Activated CD8-positive, alpha-beta memory T cell treated with anti-CD3 and anti-CD28 coated beads, Interleukin-2, amount 50 U/mL, for 1 hour (primary cell): ENCODE data around the gene YAP1.

ENCODE experiments used
- DNase-seq: peaks from one replicate; pipeline ENCODE4 v3.0.0-alpha.2; 2020; ENCODE audit errors: extremely low read depth

Gene YAP1

DNA sequence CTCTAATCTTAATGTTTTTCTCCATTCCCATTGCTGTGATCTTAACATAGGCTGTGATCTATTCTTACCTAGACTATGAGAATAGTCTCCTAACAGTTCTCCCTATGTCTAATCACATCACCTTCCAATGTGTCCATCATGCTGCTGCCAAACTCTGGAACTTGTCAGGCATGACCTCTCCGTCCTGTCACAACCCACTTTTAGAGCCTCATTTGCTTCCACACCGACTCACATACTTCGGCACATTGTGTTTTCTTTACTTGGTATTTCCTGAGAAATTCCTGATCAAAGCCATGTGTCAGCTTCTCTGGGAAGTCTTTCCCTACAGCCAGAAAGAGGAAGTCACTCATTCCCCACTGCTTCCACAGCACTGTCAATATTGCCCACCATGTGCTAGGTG is 166.5 kb downstream of the YAP1 start:
- no peak for DNase-seq

DNA sequence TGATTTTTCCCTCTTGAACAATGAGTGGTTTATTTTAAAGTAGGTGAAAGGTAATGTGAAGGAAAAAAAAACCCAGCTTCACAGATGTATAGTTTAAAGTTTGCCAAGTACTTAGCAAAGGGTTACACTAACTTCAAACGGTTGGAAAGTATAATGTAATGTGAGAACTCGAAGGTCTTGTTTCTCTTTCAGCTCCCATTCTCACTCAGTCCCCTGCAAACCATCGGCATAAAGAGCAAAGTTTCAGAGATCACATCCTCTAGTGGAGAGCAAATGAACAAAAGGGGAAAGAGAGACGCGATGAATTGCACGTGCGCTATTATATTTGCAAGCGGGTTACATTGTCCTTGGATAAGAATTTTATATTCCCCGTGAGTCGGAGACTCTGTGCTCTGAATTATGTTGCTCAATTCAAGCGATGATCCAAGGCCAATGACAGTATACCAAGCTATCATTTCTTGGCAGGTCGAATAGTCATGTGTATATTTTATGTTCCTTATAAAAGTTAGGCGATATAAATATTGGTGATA is 169.5 kb downstream of the YAP1 start:
- DNase-seq: no peak

DNA sequence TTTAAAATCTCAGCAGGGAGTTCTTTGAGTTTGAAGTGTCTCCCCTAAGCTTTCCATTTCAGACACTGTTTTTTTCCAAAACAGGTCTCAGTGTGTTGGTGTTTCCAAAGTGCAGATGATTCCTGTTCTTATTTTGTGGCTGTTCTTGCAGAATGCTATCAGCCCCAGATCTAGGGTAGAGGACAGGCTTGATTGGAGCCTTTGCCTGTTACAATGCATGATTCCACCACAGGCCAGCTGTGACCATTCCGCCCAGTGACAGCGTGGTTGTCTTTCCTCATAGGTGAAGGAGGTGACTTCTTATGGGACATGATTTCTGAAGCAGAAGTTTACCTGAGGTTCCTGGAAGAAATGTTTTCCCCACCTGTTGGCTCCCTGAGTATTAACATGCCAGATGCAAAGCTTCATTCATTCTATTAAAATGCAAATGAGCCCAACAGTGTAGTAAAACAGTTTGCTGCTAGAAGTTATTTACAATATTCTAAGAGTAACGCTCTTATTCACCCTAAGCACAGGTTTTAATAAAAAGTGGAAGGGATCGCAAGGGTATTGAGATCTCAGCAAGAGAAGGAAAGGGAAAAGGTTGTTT is 170.1 kb downstream of the YAP1 start:
- DNase-seq: no peak
